H1 (cell line): ENCODE results near the gene IRX4. TPM values are rescaled to one million over a fixed set of nuclear protein-coding genes. Genes with fewer than 3 reads are reported as not detected.

Experiments
- CEBPB ChIP-seq: IDR thresholded peaks from 2 replicates; pipeline ENCODE4 v1.6.1; 2012; ENCODE audit warnings: low read depth, low read length
- CTBP2 ChIP-seq: IDR thresholded peaks from 2 replicates; pipeline ENCODE4 v1.7.0; 2011; ENCODE audit warnings: borderline replicate concordance, mild to moderate bottlenecking, moderate library complexity, mixed read lengths, low read length; ENCODE audit not compliant: insufficient read depth, insufficient read length
- EGR1 ChIP-seq: IDR thresholded peaks from 2 replicates; pipeline ENCODE4 v1.6.1; 2011; ENCODE audit warnings: low read depth, low read length, borderline replicate concordance
- NRF1 ChIP-seq: IDR thresholded peaks from 2 replicates; pipeline ENCODE4 v1.6.1; 2011; ENCODE audit warnings: mild to moderate bottlenecking, low read depth, low read length, improper control_type of control experiment
- SAP30 ChIP-seq: fragments of 300-600 bp; sonication (generic); IDR thresholded peaks from 2 replicates; pipeline ENCODE4 v1.7.1; 2012; ENCODE audit warnings: low read length, moderate library complexity, mild to moderate bottlenecking, inconsistent platforms; ENCODE audit not compliant: insufficient read depth, insufficient replicate concordance
- YY1 ChIP-seq: IDR thresholded peaks from 2 replicates; pipeline ENCODE4 v1.6.1; 2011; ENCODE audit warnings: low read depth, mild to moderate bottlenecking, low read length
- polyA plus RNA-seq, 7 experiments: library from polyadenylated mRNA; depleted of rRNA in 3 of 7; stranded (reverse) in 5 of 7; unstranded in 2 of 7; fragments of >200 nt in 5 of 7; fragments of 200-250 nt in 2 of 7; gene quantifications; 1 replicate in 5 of 7; 2 replicates in 1 of 7; 4 replicates in 1 of 7; pipeline versions ENCODE4 v1.2.1 to v1.2.3, GENCODE V29; 2011 to 2013; ENCODE audit warnings: missing spikeins in 2 of 7, mixed read lengths in 2 of 7
- total RNA-seq: library from RNA; stranded (reverse); fragmentation: NEBNext Ultra II Directional; extraction: Animal tissue kit (Norgen Biotek cat#: 25700); gene quantifications from 2 replicates; pipeline ENCODE4 v1.2.1, GENCODE V29; 2021

Gene IRX4
- total and polyA plus RNA-seq, 2 of the 8 experiments (the other 6 are each of a cell fraction or from before 2014, with no cell fraction given), result 0.45 to 1.2 TPM

GRCh38 chr5:1850324-1851154 is 32.2 kb downstream of the IRX4 start (continued):
- TF ChIP-seq CEBPB (no peak), YY1 (no peak), EGR1 (no peak), SAP30 (no peak), CTBP2 (no peak), NRF1 (no peak)
